DMS53 treated with DMSO at 0.1 percent for 48 hours (cell line): Measurements from ENCODE around the gene VMO1.
"Not testable (repeated sequence)": the region's sequence is repeated elsewhere in the genome, so short reads cannot be mapped to it uniquely, and the experiment has no call there.

Experiments
- DNase-seq: peaks from one replicate; lab custom pipeline; 2025; ENCODE audit not compliant: unreplicated experiment; lab: John Stamatoyannopoulos, UW

The VMO1 gene, protein sequence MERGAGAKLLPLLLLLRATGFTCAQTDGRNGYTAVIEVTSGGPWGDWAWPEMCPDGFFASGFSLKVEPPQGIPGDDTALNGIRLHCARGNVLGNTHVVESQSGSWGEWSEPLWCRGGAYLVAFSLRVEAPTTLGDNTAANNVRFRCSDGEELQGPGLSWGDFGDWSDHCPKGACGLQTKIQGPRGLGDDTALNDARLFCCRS

DNA sequence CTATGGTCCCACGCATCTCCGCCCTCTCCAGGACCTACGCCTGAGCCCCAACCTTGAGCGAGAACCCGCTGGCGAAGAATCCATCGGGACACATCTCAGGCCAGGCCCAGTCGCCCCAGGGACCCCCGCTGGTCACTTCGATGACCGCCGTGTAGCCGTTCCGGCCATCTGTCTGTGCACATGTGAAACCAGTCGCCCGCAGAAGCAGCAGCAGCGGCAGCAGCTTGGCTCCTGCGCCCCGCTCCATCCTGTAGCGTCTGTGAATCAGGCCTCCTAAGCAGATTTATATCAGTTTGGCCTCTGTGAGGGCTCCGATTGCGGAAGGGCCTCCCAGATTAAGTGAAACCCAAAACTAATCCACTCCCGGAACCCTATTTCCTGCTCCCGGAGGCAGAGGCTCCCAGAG is at the start of gene VMO1:
TSS of gene VMO1 (minus strand) at position 259 of the 406 bp plus-strand sequence. CDS start at position 247, 12 bp downstream.
- DNase-seq, result peak; percentile 3

DNA sequence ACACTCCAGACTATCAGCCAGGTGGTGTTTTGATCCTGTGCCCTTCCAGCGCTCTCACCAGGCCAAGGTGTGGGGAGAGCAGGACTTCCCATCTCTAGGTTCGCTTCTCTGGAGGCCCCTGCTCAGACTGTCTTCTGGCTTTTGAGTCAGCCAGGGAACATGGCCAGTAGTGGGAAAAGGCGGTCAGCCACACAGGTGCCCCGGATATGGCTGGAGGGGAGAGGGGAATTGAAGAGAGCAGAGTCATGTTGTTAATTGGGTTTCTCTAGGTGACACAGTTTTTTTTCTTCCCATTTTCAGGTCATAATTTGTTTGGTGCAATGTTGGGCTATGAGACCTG is 48.5 kb upstream of the VMO1 start:
- DNase-seq, result no peak

DNA sequence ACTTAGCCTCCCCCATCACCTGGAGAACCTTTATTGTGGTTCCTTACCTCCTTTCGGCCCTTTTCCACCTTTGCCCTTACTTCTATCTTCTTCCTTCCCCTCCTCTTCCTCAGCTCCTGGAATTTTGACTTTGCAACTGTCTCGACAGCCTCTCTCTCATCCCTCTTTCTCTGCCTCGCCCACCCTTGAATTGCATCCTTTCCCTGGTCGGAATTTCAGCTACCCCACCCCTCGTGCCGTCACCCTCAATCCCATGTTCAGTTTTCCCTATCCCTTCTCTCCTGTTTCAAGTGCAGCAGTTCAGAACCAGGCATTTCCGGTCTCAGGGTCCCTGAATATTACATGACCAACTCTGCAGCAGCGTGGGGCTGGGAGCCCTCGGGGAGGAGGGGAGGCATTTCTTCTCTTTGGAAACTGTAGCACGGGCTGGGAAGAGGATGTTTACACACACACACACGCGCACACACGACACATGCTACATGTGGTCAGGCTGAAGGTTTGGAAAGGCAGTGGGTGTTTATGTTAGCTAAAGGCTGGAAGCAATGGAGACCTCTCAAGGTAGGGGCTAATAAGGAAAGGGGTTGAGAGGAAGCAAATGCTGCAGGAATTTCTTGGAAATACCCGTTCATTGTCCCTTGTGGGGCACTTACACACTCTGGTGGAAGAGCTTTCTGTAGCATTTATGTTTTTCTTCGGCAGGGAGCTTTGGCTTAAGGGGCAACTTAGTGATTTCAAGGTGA is 47.9 kb upstream of the VMO1 start:
- no peak for DNase-seq

DNA sequence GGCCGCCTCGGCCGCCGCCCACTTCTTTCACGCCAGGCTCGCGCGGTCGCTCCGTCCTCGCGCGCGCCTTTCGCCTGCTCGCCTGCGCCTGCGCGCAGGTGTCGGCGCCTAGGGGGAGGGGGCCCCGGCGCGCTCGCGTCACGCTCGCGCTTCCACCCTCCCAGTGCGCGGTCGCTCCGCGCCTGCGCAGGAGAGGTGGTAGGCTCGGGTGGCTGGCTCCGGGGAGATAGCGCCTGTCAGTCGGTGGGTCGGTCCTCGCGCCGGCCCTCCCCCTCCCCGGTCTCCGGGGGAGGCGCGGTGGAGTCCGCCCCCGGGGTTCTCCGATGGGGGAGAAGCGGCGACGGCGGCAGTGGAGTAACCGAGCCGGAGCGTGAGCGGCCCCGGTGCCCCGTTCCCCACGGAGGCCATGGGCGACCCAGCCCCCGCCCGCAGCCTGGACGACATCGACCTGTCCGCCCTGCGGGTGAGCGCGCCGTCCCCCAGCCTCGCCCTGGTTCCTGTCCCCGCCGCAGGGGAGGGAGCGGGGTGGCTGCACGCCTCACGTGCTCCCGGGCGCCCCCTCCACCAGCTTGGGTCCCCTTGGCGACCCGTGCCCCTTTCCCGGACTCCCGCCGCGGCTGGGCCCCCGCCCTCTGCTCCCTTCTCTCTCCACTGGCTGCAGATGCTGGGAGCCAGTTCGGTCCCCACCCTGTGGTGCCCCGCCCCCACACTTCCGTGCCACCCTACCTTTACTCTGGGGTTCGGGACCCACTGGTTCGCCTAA is 47.2 kb upstream of the VMO1 start, which contains the start of gene MINK1:
TSS of gene MINK1 (plus strand) at position 163 of the 763 bp plus-strand sequence. CDS start at position 407, 244 bp downstream.
- peak; percentile 78 for DNase-seq

DNA sequence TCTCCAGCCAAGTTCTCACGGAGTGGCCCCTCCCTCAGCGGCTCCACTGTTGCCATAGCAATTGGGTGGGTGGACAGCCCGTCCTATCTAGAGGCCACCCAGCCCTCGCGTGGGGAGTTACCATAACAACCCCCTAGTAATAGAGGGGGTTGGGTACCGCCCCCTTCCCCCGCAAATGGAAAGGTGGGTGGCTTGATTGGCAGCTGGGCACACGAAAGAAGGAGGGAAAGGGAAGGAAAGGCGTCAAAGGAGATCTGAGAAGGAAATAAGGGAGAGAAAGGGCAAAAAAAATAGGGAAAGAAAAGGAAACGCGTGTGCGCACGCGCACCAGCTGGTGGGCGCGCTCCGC is 46.6 kb upstream of the VMO1 start:
- DNase-seq, result not testable (repeated sequence)

DNA sequence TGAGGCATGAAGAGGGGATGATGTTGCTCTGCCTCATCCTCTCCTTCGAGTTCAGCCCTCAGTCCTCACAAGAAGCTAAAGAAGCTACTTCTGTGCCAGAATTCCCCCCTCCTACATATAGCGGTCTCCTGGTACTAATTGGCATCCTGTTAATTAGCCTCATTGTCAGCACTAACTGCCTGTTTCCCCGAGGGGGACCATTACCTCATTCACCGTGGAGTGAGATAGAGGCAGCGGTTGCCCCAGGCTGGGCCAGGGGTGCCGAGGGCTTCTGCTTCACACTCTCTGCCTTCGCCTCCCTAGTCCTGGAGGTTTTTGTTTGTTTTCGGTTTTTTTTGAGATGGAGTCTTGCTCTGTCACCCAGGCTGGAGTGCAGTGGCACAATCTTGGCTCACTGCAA is 41.2 kb upstream of the VMO1 start:
- DNase-seq, result no peak

DNA sequence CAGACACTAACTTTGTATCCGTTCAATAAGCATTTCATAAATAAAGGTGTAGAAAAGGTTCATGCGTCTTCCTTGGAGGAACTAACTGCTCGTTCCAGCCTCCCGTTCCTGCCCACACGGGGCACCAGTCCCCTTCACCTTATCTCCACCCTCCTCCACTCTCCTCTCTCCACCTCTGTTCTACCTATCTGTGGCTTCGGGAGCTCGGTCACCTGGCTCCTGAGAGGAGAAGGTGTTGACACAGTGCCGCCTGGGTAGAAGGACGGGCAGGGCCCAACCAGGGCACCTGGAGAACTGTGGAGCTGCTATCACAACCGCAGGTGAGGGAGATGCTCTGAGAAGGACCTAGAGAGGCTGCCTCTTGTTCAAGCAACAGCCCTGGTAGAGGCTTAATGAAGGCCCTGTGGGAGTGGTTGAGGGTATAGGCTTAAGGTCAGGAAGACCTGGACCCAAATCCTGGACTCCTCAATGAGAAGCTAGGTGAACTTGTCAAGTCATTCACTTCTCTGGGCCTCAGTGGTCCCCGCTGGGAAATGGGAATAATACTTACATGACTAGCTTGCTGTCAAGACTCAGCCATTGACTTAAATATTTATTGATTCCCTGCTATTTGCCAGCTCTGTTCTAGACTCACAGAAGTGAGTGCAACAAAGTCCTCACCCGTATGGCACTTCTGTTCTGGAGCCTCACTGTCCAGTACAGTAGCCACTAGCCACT is 37.4 kb upstream of the VMO1 start:
- peak; percentile 13 for DNase-seq

DNA sequence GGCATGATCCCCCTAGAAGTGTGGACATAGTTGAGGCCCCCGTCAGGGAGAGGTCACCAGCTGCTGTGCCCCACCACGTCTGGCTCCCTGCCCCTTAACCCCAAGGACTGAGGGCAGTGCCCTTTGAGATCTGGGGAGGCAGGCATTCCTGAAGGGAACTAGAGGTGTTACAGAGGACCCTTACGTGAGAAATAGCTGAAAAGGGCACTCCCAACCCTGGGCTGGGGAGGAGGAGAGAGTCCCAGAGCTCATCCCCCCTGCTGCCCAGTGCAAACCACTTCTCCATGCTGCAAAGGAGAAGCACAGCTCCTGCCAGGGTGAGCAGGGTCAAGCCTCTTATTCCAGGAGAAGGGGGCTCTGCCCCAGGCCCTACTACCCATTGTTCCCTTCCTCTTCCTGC is 36.7 kb upstream of the VMO1 start:
- no peak for DNase-seq

DNA sequence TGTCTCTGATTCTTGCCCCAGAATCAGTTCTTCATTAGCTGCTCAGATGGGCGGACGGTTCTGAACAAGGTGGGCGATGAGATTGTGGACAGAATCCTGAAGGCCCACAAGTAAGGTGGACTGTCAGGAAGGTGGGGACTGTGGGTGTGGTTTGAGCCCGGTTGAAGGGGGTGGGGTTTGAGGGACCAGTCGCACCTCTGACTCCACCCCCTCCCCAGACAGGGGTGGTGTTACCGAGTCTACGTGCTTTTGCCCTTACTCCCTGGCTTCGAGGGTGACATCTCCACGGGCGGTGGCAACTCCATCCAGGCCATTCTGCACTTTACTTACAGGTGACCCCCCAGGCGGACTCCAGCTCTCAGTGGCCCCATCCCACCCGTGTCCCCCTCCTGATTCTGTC is 32.1 kb upstream of the VMO1 start:
- no peak for DNase-seq

DNA sequence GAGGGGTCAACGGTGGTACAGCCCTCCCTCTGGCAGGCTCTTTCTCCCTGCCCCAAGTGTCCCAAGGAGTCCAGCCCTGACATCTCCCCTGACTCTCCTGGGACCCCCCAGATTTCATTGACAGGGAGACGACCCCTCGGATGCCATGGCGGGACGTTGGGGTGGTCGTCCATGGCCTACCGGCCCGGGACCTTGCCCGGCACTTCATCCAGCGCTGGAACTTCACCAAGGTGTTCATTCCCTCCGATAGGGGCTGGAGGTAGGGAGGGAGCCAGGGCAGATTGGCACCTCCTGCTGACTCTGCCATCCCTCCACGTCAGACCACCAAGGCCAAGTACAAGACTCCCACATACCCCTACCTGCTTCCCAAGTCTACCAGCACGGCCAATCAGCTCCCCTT is 30.7 kb upstream of the VMO1 start:
- no peak for DNase-seq

DNA sequence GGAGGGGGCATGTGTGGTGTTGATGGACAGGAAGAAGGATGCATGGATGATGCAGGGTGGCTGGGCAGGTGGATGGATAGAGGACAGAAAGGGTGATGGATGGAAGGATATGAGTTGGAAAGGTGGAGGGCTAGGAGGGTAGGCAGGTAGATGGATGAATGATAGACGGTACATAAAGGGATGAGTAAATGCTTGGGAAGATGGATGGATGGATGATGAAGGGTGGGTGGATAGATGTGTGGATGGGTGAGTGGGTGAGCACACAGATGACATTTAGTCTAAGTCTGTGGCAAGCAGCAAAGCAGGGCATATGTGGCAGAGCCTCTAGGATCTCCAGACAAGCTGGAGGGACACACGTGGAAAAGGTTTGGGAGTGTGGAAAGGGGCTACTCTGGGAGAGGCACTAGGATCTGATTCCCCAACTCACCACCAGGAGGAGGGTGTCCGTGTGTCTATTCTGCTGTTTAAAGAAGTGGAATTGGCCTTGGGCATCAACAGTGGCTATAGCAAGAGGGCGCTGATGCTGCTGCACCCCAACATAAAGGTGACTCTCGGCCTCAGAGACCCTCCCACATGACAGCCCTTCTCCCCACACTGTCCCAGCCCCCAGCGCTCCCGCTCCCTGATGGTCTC is 29.0 kb upstream of the VMO1 start:
- DNase-seq, result no peak

DNA sequence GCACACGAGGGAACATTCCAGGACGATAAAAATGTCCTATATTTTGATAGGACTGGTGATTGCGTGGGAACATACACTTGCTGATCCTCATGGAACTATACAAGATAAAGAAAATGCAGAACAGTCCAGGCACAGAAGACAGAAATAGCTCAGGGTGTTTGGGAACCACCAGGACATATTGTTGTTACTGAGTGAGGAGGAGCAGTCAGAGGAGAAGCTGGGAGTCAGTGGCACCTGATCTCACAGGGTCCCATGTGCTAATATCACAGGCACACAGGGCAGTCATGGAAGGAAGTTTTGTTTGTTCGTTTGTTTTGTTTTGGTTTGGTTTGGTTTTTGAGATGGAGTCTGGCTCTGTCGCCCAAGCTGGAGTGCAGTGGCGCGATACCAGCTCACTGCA is 26.5 kb upstream of the VMO1 start:
- DNase-seq, result no peak

DNA sequence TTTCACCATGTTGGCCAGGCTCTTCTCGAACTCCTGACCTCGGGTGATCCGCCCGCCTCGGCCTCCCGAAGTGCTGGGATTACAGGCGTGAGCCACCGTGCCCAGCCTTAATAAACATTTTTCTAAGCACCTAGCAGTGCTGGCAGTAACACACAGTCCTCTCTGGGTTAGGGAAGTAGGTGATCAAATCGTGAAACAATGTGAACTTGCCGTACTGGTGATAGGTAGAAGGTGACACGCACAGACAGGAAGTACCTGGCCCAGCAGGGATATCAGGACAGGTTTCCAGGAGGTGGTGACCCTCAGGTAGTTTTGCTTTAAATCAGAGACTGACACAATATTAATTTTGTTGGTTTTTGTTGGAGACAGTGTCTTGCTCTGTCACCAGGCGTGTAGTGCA is 25.3 kb upstream of the VMO1 start:
- no peak for DNase-seq

DNA sequence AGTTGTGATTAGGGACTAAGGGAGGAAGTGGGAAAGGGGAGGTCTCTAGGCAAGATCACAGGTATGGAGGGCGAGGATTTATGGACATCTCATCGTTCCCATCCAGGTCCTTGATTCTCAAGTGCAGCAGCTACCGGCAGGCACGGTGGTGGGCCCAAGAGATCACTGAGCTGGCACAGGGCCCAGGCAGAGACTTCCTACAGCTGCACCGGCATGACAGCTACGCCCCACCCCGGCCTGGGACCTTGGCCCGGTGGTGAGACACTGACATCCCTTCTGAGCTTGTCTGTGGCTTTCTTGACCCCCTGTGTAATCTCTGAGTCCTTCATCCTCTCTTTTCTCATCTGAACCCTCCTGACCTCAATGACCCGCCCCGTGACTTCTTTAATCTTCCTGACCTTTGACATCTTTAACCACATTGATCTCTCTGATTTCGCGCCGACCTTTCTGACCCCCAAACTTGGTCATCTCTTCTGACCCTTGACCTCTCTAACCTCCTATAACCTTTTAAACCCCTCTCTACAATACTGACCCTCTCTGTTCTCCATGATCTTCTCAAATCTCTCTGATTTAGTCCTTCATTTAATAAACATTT is 24.6 kb upstream of the VMO1 start:
- DNase-seq, result no peak

DNA sequence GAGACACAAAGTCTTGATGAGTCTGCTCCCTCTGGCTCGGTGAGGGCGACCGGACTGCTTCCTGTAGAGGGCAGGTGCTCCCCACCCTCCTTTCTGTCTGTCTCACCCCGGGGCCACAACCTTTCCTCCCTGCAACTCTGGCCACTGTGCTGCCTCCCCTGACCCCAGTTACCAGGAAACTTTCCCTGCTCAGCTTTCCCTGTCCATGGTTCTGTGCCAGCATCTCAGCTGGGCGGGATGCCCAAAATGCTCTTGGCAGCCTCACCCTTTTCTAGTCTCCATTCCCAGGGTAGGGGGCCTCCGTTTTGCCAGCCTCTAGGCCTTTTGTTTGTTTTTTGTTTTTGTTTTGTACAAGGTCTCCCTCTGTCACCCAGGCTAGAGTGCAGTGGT is 22.2 kb upstream of the VMO1 start:
- no peak for DNase-seq

DNA sequence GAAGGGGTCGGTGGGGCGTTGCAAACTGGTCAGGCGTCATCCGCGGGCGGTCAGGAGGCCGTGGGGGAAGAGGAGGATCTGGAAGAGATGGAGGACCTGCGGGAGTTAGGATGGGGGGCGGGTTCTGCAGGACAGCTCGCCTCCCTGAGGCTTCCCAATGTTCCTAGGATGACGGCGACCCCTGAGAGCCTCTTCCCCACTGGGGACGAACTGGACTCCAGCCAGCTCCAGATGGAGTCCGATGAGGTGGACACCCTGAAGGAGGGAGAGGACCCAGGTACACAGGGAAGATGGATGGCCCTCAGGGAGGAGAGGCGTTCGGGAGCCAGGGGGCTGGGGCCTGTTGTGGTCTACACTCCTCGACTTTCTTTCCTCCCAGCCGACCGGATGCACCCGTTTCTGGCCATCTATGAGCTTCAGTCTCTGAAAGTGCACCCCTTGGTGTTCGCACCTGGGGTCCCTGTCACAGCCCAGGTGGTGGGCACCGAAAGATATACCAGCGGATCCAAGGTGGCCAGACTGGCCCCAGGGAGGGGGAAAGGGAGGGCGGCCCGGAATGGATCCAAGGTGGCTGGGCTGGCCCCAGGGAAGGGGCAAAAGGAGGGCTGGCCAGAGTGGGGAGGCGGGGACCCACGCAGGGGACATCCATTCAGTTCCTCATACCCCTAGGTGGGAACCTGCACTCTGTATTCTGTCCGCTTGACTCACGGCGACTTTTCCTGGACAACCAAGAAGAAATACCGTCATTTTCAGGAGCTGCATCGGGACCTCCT is 21.6 kb upstream of the VMO1 start:
- DNase-seq, result no peak

DNA sequence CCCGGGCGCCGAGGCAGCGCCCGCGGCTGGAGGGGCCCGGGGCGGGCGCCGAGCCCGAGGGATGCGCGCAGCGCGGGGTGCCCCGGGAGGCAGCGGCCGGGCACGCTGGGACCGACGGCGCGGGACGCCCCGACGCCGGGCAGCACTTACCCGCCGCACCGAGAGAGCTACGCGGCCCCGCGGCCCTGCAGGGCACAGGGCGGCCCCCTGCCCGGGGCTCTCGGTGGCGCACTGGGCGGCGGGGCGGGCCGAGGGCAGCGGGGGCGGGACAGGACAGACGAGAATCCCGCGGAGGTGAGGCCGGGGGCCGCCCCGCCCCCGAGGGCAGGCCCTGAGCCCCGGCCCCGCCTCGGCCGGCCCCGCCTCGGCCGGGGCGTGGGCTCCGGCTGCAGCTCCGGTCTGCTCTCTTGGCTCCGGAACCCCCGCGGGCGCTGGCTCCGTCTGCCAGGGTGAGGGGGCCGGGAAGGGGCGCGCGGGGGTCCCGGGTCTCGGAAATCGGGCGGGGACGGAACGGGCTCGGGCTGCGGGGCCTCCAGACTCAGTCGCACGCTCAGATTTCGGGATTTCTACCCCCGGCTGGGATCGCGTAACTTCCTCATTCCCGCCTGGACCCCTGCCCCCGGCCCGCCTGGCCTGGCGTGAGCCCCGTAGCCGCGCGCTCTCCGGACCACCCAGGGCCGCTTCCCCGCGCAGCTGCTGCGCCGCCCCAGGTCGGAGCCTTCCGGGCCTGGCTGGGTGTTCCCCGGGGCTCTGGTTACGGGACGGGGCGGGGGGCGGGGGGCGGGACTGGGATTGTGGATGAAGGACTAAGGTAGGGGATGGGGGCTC is 20.8 kb upstream of the VMO1 start, which contains the start of gene PLD2:
TSS of gene PLD2 (plus strand) at position 376 of the 828 bp plus-strand sequence. CDS start 621 bp downstream, outside the sequence.
- peak; percentile 53 for DNase-seq

DNA sequence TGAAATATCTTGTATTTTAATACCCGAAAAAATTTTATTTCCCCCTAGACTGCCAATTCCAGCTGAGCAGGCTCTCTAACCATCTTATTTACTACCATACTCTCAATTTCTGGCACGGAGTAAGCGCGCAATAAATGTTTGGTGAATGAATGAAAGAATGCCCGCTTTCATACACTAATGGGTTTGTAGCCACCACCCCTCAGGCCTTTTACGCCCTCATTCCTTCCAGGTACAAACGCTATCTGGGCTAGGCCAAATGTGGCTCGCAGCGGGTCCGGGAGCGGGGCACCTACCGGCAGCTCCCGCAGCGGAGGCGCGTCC is 20.3 kb upstream of the VMO1 start:
- no peak for DNase-seq

DNA sequence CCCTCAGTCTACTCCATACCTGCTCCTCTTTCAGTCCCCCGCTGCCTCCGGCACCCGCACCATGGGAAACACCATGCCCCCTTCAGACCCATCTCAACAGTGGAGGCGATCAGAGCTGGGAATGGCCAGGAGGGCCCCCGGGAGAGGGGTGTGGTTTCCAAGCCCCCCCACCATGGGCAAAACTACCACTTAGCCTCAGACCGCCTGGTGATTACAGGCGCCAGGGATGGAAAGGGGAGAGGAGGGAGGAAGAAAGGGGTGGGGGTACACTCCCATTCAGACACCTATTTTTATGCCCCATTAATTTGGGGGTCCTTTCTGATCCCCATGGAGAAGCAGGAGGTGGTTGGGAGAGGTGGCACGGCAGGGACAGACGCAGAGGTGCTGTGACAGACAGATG is 16.1 kb upstream of the VMO1 start, which contains the start of gene C17orf114:
TSS of gene C17orf114 (minus strand) at position 101 of the 400 bp plus-strand sequence.
- no peak for DNase-seq
